Prostate gland (tissue), 2 donors: ENCODE results near the gene SLC25A21. TPM values are rescaled to one million over a fixed set of nuclear protein-coding genes. Genes with fewer than 3 reads are reported as not detected.

Experiments
- DNase-seq: peaks from one replicate; pipeline ENCODE4 v3.0.0-alpha.2; 2019; ENCODE audit warnings: low spot score
- H3K27ac ChIP-seq, 2 donors: fragments of 200-600 bp; sonication (generic); 2 replicates each; pipeline ENCODE4 v1.5.1; 2017 to 2019
- H3K27me3 ChIP-seq: fragments of 200-600 bp; sonication (generic); replicated peaks from 2 replicates; pipeline ENCODE4 v1.5.1; 2019; ENCODE audit not compliant: insufficient read depth
- H3K36me3 ChIP-seq, 2 donors: fragments of 200-600 bp; sonication (generic); 1 replicate in 1 of 2; 2 replicates in 1 of 2; pipeline versions ENCODE4 v1.5.1 to v1.8.1; 2017 to 2019
- H3K4me1 ChIP-seq: fragments of 200-600 bp; sonication (generic); replicated peaks from 2 replicates; pipeline ENCODE4 v1.5.1; 2019
- H3K4me3 ChIP-seq, 2 donors: fragments of 200-600 bp; sonication (generic); 2 replicates each; pipeline ENCODE4 v1.5.1; 2017 to 2019
- H3K9me3 ChIP-seq: fragments of 200-600 bp; sonication (generic); 2 replicates; pipeline ENCODE4 v1.5.1; 2017
- CTCF ChIP-seq, 4 experiments: fragments of 200-600 bp in 2 of 4; fragments of 450-650 bp in 2 of 4; sonication (generic) in 2 of 4; IDR thresholded peaks; 1 replicate in 3 of 4; 2 replicates in 1 of 4; pipeline ENCODE4 v1.5.1; 2016 to 2019; ENCODE audit warnings: antibody characterized with exemption in 4 of 4, mild to moderate bottlenecking in 2 of 4, moderate library complexity in 2 of 4
- POLR2A ChIP-seq: fragments of 450-650 bp; IDR thresholded peaks from one replicate; pipeline ENCODE4 v1.6.1; 2016; ENCODE audit warnings: antibody characterized with exemption, mild to moderate bottlenecking
- POLR2AphosphoS5 ChIP-seq: sonication (generic); formaldehyde crosslinking; IDR thresholded peaks from one replicate; pipeline ENCODE4 v1.6.1; 2017; ENCODE audit warnings: antibody characterized with exemption
- WGBS: methylation state at CpG from one replicate; pipeline ENCODE4 v1.1.5; 2018; 5-methylcytosine and 5-hydroxymethylcytosine counted together
- intact Hi-C: fragments of 100-400 bp; cut with DNase I; formaldehyde crosslinking; loops from one replicate; pipeline ENCODE4 v1.14.2; 2022
- total RNA-seq, 2 donors: library from RNA; depleted of rRNA; stranded (reverse); fragments of >200 nt; gene quantifications; one replicate each; pipeline ENCODE4 v1.1.0, GENCODE V29; 2016

SLC25A21 gene
- total RNA-seq, 2 donors from 2014 or later: 1.5 to 7.7 TPM

DNA sequence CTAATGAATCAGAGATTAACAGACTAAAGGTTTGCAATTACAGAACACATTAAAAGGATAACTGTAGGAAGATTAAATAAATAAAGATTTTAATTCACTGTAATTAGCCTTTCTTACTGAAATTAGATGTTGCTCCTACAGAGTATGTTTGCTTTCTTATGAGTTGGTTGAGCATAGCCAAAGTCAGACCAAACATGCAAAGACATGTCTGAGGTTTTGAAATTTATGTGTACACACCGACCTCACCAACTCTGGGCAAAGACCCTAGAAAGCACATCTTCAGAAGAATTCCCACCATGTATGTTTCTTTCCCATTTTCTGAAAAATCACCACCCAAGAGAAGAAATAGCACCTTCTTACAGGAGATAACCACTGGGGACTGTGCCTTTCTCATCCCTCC is 351.5 kb downstream of the SLC25A21 start:
- Histone ChIP-seq H3K4me1 (no peaks in the 10 kb centered on the region), H3K27ac (no peak overlapping the region), H3K27me3 (no peaks in the 10 kb centered on the region), H3K4me3 (no peak overlapping the region), H3K36me3 (no peaks in the 10 kb centered on the region), H3K9me3 (no peaks in the 10 kb centered on the region)
- DNase-seq: no peak
- TF ChIP-seq POLR2A (no peak), POLR2AphosphoS5 (no peak), CTCF (IDR thresholded peaks at IDR 0.05) (no peak)
- 41% methylated on average over 1 of the region's 1 CpG for WGBS
- intact Hi-C loops: no loop called here

- Histone ChIP-seq H3K4me3 (no peak overlapping the region), H3K36me3 (no peaks in the 10 kb centered on the region), H3K9me3 (no peaks in the 10 kb centered on the region), H3K4me1 (no peaks in the 10 kb centered on the region), H3K27ac (no peak overlapping the region), H3K27me3 (no peaks in the 10 kb centered on the region)
- DNase-seq: no peak
- 48% methylated on average over 2 of the region's 2 CpGs for WGBS
- intact Hi-C loops: no loop called here
- TF ChIP-seq POLR2AphosphoS5: no peak
- no peak for TF ChIP-seq POLR2A
- no peak for TF ChIP-seq CTCF (IDR thresholded peaks at IDR 0.05)
Measured at GRCh38 chr14:36820111-36820709, 352.2 kb downstream of the SLC25A21 start.

DNA sequence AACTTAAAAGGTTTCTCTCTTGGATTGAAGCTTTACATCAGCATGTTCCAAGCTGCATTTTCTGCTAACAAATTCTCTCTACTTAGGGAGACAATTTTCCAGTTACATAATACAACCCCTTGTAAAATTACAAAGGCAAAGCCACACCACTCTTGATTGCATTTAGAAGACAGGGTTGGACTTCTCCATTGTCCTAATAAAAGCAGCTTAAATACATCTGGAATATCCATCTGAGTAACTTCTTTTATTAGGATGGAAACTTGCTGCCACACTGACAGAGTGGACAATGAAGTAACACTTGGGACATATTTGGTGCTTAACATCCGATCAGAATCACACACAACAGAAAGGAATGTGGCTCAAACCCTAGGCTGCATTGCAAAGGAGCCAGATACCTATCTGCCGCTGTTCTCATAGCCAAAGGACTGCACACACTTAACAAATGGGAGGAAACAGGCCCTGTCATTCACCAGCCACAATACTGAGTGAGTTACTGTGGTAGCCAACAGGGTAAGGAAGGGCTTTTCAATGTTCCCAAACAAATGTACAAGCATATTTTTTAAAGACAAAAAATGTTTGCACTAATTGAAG is 353.5 kb downstream of the SLC25A21 start:
- no peak overlapping the region for H3K27ac ChIP-seq
- no peak for DNase-seq
- no peaks in the 10 kb centered on the region for H3K9me3 ChIP-seq
- no peak overlapping the region for H3K4me3 ChIP-seq
- no peaks in the 10 kb centered on the region for H3K4me1 ChIP-seq
- TF ChIP-seq POLR2A: no peak
- TF ChIP-seq CTCF (IDR thresholded peaks at IDR 0.05): no peak
- no peak for TF ChIP-seq POLR2AphosphoS5
- 15% methylated on average over 2 of the region's 2 CpGs for WGBS
- intact Hi-C loops: no loop called here
- H3K27me3 ChIP-seq: no peaks in the 10 kb centered on the region
- H3K36me3 ChIP-seq: no peaks in the 10 kb centered on the region

DNA sequence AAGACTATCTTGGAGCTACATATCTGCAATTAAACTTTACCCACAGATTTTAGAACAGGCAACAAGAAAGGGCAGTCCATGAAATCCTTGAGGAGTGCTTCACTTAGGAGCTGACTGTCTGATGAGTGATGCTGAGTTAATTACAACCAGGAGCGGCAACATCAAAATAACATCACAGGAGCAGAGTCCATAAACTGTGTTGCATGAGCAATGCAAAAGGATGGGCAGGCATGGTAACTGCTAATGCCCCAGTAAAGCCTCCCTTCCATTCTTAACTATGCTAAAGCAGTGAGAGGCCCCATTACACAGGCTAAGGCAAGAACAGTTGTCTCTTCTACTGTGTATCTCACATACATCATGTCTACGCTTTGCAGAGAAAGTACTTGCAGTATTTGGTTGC is 354.2 kb downstream of the SLC25A21 start:
- H3K27me3 ChIP-seq: no peaks in the 10 kb centered on the region
- no peak for TF ChIP-seq POLR2A
- TF ChIP-seq CTCF (IDR thresholded peaks at IDR 0.05): no peak
- TF ChIP-seq POLR2AphosphoS5: no peak
- H3K4me1 ChIP-seq: no peaks in the 10 kb centered on the region
- DNase-seq: no peak
- intact Hi-C loops: no loop called here
- no peak overlapping the region for H3K27ac ChIP-seq
- WGBS: 91% methylated on average over 2 of the region's 2 CpGs
- H3K36me3 ChIP-seq: no peaks in the 10 kb centered on the region
- H3K9me3 ChIP-seq: no peaks in the 10 kb centered on the region
- no peak overlapping the region for H3K4me3 ChIP-seq
